Adrenal gland (tissue), 12 donors: Measurements from ENCODE around the gene PLCB1. TPM values are rescaled to one million over a fixed set of nuclear protein-coding genes. Genes with fewer than 3 reads are reported as not detected.

Experiments used
- DNase-seq, 7 donors: peaks; one replicate each; pipeline ENCODE4 v3.0.0-alpha.2; 2019 to 2020
- H3K27ac ChIP-seq, 5 donors: fragments of 200-600 bp; sonication (generic) in 4 of 5; 1 replicate in 3 of 5; 2 replicates in 2 of 5; pipeline versions ENCODE4 v1.5.1 to v1.8.0; 2016 to 2020; ENCODE audit warnings: mild to moderate bottlenecking in 1 of 5
- H3K27me3 ChIP-seq: fragments of 200-600 bp; 2 replicates; pipeline ENCODE4 v1.8.0; 2021
- H3K36me3 ChIP-seq, 2 donors: fragments of 200-600 bp; replicated peaks in 1 of 2; 1 replicate in 1 of 2; 2 replicates in 1 of 2; pipeline versions ENCODE4 v1.5.1 to v1.8.0; 2018 to 2022
- H3K4me1 ChIP-seq, 2 donors: fragments of 200-600 bp; replicated peaks in 1 of 2; 1 replicate in 1 of 2; 2 replicates in 1 of 2; pipeline versions ENCODE4 v1.5.1 to v1.8.0; 2018 to 2021
- H3K4me3 ChIP-seq, 4 donors: fragments of 200-600 bp; sonication (generic) in 3 of 4; one replicate each; pipeline ENCODE4 v1.5.1; 2016 to 2018
- H3K9me3 ChIP-seq, 3 donors: fragments of 200-600 bp; sonication (generic) in 1 of 3; replicated peaks in 1 of 3; 1 replicate in 2 of 3; 2 replicates in 1 of 3; pipeline versions ENCODE4 v1.5.1 to v1.8.0; 2016 to 2021
- POLR2A ChIP-seq, 2 donors: fragments of 450-650 bp; IDR thresholded peaks; one replicate each; pipeline ENCODE4 v1.6.1; 2017; ENCODE audit warnings: antibody characterized with exemption in 2 of 2, mild to moderate bottlenecking in 2 of 2, moderate library complexity in 1 of 2
- WGBS, 4 donors: extraction: QIAGEN DNeasy Blood & Tissue Kit in 2 of 4; methylation state at CpG; one replicate each; pipeline versions ENCODE4 v1.1.5 to v1.1.7; 2013 to 2017; 5-methylcytosine and 5-hydroxymethylcytosine counted together
- intact Hi-C, 2 donors: fragments of 100-400 bp; cut with DNase I; formaldehyde crosslinking; loops; one replicate each; pipeline versions ENCODE4 v1.14.1 to v1.15.0; 2022 to 2023
- polyA plus RNA-seq, 3 donors: library from polyadenylated mRNA; stranded (reverse); fragments of 200-250 nt in 2 of 3; fragments of 350-450 nt in 1 of 3; fragmentation: Illumina TruSeq in 1 of 3; extraction: RNeasy Lipid Tissue Mini Kit (QIAGEN cat#74804) in 1 of 3; gene quantifications; one replicate each; pipeline ENCODE4 v1.2.3, GENCODE V29; 2013 to 2014
- total RNA-seq, 9 donors: library from RNA; depleted of rRNA in 4 of 9; stranded (reverse); fragments of >200 nt in 4 of 9; fragments of 120-200 nt in 1 of 9; fragmentation: NEBNext Ultra II Directional in 1 of 9; extraction: Animal tissue kit (Norgen Biotek cat#: 25700) in 1 of 9; gene quantifications; one replicate each; pipeline versions ENCODE4 v1.1.0 to v1.2.4, GENCODE V29; 2013 to 2023
- TF ChIP-seq, protein P1 (sequence below), 6 experiments: fragments of 450-650 bp in 4 of 6; fragments of 200-600 bp in 2 of 6; sonication (generic) in 1 of 6; IDR thresholded peaks; 1 replicate in 5 of 6; 2 replicates in 1 of 6; pipeline versions ENCODE4 v1.5.1 to v1.8.0; 2016 to 2021; ENCODE audit warnings: antibody characterized with exemption in 6 of 6, mild to moderate bottlenecking in 2 of 6, moderate library complexity in 1 of 6
- donor health status: healthy with polysubstance abuse.
- donor health status: Bipolar disorder and iron deficiency.
- donor health status: DM: yes; HTN: yes; CAD: no.
- donor health status: DM: no; HTN: no; CAD: no.
- donor health status: DM: no; HTN: no; CAD: no.
- donor health status: DM: yes; HTN: yes; CAD: no.

The PLCB1 gene
- total and polyA plus RNA-seq, 12 donors = 7.7 to 56.6 (median 27.9) TPM

DNA sequence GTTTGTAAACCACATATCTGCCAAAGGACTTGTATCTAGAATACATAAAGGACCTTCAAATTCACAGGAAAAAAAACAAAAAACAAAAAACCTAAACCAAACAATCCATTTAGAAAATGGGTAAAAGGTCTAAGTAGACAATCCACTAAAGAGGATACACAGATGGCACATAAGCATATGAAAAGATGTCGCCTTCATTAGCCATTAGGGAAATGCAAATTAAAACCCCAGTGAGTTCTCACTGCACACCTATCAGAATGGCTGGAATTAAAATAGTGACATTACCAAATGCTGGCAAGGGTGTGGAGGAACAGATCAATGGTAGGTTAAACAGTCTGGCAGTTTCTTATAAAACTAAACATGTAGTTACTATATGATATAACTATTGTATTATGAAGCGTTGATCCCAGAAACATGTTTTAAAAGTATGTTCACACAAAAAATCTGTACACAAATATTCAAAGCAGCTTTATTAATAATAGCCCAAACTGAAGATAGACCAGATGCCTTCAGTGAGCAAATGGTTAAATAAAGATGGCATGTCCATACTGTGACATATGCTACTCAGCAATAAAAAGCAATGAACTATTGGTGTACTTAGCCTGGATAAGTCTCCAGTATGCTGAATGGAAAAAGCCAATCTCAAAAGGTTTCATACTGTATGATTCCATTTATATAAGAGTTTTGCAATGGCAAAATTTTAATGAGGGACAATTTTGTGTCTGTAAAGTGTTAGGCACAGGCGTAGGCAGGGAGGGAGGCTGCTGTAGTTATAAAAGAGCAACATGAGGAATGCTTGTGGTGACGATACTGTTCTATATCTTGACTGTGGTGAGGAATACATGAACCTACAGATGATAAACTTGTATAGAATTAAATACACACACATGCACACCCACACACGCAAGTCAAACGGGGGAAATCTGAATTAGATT is 43.9 kb downstream of the PLCB1 start:
- Histone ChIP-seq H3K9me3 (no peaks in the 10 kb centered on the region), H3K36me3 (no peaks in the 10 kb centered on the region), H3K27ac (no peak overlapping the region), H3K27me3 (no peaks in the 10 kb centered on the region), H3K4me3 (no peak overlapping the region), H3K4me1 (no peaks in the 10 kb centered on the region)
- TF ChIP-seq, protein P1, sequence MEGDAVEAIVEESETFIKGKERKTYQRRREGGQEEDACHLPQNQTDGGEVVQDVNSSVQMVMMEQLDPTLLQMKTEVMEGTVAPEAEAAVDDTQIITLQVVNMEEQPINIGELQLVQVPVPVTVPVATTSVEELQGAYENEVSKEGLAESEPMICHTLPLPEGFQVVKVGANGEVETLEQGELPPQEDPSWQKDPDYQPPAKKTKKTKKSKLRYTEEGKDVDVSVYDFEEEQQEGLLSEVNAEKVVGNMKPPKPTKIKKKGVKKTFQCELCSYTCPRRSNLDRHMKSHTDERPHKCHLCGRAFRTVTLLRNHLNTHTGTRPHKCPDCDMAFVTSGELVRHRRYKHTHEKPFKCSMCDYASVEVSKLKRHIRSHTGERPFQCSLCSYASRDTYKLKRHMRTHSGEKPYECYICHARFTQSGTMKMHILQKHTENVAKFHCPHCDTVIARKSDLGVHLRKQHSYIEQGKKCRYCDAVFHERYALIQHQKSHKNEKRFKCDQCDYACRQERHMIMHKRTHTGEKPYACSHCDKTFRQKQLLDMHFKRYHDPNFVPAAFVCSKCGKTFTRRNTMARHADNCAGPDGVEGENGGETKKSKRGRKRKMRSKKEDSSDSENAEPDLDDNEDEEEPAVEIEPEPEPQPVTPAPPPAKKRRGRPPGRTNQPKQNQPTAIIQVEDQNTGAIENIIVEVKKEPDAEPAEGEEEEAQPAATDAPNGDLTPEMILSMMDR (IDR thresholded peaks at IDR 0.05) = no peak
- no peak for TF ChIP-seq POLR2A (IDR thresholded peaks at IDR 0.05)
- WGBS, 4 donors = 93 to 95% (median 94%) methylated on average over 6 of the region's 6 CpGs
- intact Hi-C loops = no loop called here
- DNase-seq = no peak

DNA sequence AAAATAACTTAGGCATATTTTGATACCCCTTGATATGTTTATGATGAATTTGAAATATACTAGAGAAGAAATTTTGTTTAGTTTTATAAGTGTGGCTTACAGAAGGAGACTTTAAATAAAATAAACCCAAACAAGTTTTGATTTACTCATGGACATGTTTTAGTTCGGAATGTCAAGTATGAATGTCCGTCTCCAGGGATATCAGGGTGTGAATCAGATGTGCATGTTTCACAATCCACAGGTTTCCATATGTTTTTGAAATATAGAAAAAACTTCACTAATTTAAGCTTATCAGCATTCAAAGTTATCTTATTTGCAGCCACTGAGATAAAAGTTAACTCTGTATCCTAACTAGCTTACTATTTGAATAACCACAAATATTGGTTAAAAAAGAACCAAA is 51.5 kb downstream of the PLCB1 start:
- H3K9me3 ChIP-seq = no peaks in the 10 kb centered on the region
- intact Hi-C loops = no loop called here
- H3K4me3 ChIP-seq = no peak overlapping the region
- H3K4me1 ChIP-seq = no peaks in the 10 kb centered on the region
- H3K27ac ChIP-seq = no peak overlapping the region
- TF ChIP-seq, protein P1 (IDR thresholded peaks at IDR 0.05) = no peak
- TF ChIP-seq POLR2A (IDR thresholded peaks at IDR 0.05) = no peak
- no peak for DNase-seq
- H3K27me3 ChIP-seq = no peaks in the 10 kb centered on the region
- 72 to 82% (median 73%) methylated on average over 2 of the region's 2 CpGs for WGBS, 4 donors
- no peaks in the 10 kb centered on the region for H3K36me3 ChIP-seq

DNA sequence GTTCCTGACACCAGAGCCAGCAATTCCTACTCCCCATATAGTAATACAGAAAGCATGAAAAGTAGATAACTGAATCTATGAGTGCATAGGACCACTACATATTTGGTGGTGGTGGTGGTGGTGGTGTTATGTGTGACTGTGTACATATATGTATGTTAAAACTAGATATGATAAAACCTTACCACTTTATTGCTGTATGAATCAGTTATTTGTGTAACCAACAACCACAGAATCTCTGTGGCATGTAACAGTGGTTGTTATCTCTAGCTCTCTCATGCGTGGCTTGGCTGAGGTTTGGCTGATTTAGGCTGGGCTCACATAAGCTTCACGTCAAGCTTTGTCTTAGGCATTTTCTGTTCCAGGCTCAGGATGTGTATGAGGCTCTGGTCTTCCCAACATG is 55.7 kb downstream of the PLCB1 start:
- intact Hi-C loops = no loop called here
- no peak for DNase-seq
- 89 to 95% (median 89%) methylated on average over 2 of the region's 2 CpGs for WGBS, 4 donors
- Histone ChIP-seq H3K9me3 (no peaks in the 10 kb centered on the region), H3K4me3 (no peak overlapping the region), H3K27me3 (no peaks in the 10 kb centered on the region), H3K27ac (no peak overlapping the region), H3K36me3 (no peaks in the 10 kb centered on the region), H3K4me1 (peaks cover 0 to 5% of the 10 kb centered on the region in 2 donors)
- no peak for TF ChIP-seq POLR2A (IDR thresholded peaks at IDR 0.05)
- TF ChIP-seq, protein P1 (IDR thresholded peaks at IDR 0.05) = no peak

DNA sequence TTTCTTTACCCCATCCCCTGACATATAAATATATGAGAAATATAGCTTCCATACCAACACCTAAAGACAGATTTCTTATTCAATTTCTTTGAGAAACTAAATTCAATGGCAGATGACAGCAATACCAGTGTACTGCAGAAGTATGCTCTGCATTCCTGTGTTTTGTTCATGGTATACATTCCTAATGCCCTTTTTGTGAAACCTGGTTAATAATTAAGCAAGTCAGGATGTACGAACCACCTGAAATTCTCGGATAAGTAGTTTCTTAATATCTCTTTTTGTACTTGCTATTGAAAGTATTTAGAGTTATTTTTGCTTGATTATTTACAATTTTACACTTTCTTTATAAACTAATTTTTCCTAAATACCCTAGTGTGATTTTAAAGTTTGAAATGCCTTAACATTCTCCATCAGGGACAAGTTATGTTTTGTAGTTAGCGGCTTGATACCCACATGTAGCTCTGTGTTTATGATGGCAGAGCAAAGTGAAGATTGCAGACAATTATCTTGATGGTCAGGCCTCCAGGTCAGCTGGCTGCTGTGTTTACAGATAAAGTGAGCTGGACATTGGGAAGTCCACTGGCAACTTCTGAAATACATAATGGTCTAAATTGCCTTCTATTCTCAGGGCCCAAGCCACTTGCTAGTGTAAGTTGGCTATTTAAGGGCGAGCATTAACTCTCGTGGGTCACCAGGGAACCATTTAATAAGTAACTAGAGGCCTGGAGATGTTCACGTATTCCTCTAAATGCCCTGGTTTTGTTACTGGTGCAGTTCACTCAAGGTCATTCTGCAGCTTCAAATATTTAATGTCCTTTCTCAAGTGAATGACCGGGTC is 58.2 kb downstream of the PLCB1 start:
- no peak overlapping the region for H3K27ac ChIP-seq
- 68 to 76% (median 72%) methylated on average over 7 of the region's 7 CpGs for WGBS, 4 donors
- intact Hi-C loops = no loop called here
- no peaks in the 10 kb centered on the region for H3K36me3 ChIP-seq
- peak in 1 of 7 donors; percentile 17 for DNase-seq
- H3K27me3 ChIP-seq = no peaks in the 10 kb centered on the region
- no peak overlapping the region for H3K4me3 ChIP-seq
- TF ChIP-seq, protein P1 (IDR thresholded peaks at IDR 0.05) = no peak
- TF ChIP-seq POLR2A (IDR thresholded peaks at IDR 0.05) = no peak
- H3K9me3 ChIP-seq = no peaks in the 10 kb centered on the region
- peaks cover 0 to 5% of the 10 kb centered on the region in 2 donors for H3K4me1 ChIP-seq
